Measurements from ENCODE around the gene TLR10. TPM values are rescaled to one million over a fixed set of nuclear protein-coding genes. Genes with fewer than 3 reads are reported as not detected.

The TLR10 gene
- total and polyA plus RNA-seq, 2 experiments from 2014 or later: 0.14 TPM; not detected in 1

DNA sequence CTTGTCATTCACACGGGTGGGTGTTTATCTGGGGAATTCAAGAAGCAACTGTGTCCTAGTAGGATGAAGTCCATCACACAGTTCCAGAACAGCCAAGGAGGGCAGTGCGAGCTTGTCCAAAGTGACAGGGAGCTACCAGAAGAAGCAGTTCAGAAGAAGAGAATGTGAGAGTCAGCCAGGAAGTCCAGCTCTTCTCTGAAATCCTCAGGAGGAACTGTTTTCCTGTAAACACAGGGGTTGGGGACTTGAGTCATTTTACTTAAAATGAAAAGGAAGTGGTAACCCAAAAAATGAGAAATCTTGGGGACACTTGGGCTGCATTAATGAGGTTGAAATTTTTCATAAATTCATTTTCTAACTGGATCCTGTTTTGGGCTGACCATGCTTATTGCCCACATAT is 8.2 kb upstream of the TLR10 start:
- Histone ChIP-seq H3K27me3 (ENCODE audit: insufficient read depth) (no peaks in the 10 kb centered on the region), H3K79me2 (replicated peaks; ENCODE audit: insufficient read depth) (no peaks in the 10 kb centered on the region), H2AFZ (no peak overlapping the region), H3K27ac (ENCODE audit: low read depth) (no peak overlapping the region), H3K4me2 (no peak overlapping the region), H3F3A (replicated peaks; ENCODE audit: low read depth) (no peaks in the 10 kb centered on the region), H3K36me3 (ENCODE audit: insufficient read depth) (no peaks in the 10 kb centered on the region), H3K4me3 (no peak overlapping the region), H4K20me1 (replicated peaks; ENCODE audit: insufficient read depth) (no peaks in the 10 kb centered on the region), H3K4me1 (ENCODE audit: insufficient read depth) (no peaks in the 10 kb centered on the region), H3K9me2 (ENCODE audit: insufficient read depth) (peaks cover 6% of the 10 kb centered on the region; the same call in 1 of the 2 replicates)
- DNase-seq (ENCODE audit: low spot score) (no peak), ATAC-seq (no peak)
- H3K36me3 Mint-ChIP-seq (ENCODE audit: low read depth): no peaks in the 10 kb centered on the region
- no peak overlapping the region for H3K4me3 Mint-ChIP-seq
- H3K4me1 Mint-ChIP-seq: no peaks in the 10 kb centered on the region
- peaks cover 1% of the 10 kb centered on the region for H3K27me3 Mint-ChIP-seq (ENCODE audit: insufficient read depth, low read depth, poor library complexity)
- TF ChIP-seq, protein P1, sequence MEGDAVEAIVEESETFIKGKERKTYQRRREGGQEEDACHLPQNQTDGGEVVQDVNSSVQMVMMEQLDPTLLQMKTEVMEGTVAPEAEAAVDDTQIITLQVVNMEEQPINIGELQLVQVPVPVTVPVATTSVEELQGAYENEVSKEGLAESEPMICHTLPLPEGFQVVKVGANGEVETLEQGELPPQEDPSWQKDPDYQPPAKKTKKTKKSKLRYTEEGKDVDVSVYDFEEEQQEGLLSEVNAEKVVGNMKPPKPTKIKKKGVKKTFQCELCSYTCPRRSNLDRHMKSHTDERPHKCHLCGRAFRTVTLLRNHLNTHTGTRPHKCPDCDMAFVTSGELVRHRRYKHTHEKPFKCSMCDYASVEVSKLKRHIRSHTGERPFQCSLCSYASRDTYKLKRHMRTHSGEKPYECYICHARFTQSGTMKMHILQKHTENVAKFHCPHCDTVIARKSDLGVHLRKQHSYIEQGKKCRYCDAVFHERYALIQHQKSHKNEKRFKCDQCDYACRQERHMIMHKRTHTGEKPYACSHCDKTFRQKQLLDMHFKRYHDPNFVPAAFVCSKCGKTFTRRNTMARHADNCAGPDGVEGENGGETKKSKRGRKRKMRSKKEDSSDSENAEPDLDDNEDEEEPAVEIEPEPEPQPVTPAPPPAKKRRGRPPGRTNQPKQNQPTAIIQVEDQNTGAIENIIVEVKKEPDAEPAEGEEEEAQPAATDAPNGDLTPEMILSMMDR (conservative IDR thresholded peaks at IDR 0.05; ENCODE audit: low read depth in 2 of 2): no peak
- TF ChIP-seq ZNF114 (CRISPR knock-in tag; IDR thresholded peaks at IDR 0.05) (no peak), CREB1 (CRISPR knock-in tag; IDR thresholded peaks at IDR 0.05; ENCODE audit: low read depth) (no peak)
- TF ChIP-seq, protein P2, sequence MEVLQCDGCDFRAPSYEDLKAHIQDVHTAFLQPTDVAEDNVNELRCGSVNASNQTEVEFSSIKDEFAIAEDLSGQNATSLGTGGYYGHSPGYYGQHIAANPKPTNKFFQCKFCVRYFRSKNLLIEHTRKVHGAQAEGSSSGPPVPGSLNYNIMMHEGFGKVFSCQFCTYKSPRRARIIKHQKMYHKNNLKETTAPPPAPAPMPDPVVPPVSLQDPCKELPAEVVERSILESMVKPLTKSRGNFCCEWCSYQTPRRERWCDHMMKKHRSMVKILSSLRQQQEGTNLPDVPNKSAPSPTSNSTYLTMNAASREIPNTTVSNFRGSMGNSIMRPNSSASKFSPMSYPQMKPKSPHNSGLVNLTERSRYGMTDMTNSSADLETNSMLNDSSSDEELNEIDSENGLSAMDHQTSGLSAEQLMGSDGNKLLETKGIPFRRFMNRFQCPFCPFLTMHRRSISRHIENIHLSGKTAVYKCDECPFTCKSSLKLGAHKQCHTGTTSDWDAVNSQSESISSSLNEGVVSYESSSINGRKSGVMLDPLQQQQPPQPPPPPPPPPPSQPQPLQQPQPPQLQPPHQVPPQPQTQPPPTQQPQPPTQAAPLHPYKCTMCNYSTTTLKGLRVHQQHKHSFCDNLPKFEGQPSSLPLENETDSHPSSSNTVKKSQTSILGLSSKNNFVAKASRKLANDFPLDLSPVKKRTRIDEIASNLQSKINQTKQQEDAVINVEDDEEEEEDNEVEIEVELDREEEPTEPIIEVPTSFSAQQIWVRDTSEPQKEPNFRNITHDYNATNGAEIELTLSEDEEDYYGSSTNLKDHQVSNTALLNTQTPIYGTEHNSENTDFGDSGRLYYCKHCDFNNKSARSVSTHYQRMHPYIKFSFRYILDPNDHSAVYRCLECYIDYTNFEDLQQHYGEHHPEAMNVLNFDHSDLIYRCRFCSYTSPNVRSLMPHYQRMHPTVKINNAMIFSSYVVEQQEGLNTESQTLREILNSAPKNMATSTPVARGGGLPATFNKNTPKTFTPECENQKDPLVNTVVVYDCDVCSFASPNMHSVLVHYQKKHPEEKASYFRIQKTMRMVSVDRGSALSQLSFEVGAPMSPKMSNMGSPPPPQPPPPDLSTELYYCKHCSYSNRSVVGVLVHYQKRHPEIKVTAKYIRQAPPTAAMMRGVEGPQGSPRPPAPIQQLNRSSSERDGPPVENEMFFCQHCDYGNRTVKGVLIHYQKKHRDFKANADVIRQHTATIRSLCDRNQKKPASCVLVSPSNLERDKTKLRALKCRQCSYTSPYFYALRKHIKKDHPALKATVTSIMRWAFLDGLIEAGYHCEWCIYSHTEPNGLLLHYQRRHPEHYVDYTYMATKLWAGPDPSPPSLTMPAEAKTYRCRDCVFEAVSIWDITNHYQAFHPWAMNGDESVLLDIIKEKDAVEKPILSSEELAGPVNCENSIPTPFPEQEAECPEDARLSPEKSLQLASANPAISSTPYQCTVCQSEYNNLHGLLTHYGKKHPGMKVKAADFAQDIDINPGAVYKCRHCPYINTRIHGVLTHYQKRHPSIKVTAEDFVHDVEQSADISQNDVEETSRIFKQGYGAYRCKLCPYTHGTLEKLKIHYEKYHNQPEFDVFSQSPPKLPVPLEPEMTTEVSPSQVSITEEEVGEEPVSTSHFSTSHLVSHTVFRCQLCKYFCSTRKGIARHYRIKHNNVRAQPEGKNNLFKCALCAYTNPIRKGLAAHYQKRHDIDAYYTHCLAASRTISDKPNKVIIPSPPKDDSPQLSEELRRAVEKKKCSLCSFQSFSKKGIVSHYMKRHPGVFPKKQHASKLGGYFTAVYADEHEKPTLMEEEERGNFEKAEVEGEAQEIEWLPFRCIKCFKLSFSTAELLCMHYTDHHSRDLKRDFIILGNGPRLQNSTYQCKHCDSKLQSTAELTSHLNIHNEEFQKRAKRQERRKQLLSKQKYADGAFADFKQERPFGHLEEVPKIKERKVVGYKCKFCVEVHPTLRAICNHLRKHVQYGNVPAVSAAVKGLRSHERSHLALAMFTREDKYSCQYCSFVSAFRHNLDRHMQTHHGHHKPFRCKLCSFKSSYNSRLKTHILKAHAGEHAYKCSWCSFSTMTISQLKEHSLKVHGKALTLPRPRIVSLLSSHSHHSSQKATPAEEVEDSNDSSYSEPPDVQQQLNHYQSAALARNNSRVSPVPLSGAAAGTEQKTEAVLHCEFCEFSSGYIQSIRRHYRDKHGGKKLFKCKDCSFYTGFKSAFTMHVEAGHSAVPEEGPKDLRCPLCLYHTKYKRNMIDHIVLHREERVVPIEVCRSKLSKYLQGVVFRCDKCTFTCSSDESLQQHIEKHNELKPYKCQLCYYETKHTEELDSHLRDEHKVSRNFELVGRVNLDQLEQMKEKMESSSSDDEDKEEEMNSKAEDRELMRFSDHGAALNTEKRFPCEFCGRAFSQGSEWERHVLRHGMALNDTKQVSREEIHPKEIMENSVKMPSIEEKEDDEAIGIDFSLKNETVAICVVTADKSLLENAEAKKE (CRISPR knock-in tag; IDR thresholded peaks at IDR 0.05): no peak
- no peaks in the 10 kb centered on the region; the same call in 1 of the 3 replicates for H3K9me3 Mint-ChIP-seq
- no peak overlapping the region for H3K27ac Mint-ChIP-seq
